ENCODE results near the gene MX2.

DNA sequence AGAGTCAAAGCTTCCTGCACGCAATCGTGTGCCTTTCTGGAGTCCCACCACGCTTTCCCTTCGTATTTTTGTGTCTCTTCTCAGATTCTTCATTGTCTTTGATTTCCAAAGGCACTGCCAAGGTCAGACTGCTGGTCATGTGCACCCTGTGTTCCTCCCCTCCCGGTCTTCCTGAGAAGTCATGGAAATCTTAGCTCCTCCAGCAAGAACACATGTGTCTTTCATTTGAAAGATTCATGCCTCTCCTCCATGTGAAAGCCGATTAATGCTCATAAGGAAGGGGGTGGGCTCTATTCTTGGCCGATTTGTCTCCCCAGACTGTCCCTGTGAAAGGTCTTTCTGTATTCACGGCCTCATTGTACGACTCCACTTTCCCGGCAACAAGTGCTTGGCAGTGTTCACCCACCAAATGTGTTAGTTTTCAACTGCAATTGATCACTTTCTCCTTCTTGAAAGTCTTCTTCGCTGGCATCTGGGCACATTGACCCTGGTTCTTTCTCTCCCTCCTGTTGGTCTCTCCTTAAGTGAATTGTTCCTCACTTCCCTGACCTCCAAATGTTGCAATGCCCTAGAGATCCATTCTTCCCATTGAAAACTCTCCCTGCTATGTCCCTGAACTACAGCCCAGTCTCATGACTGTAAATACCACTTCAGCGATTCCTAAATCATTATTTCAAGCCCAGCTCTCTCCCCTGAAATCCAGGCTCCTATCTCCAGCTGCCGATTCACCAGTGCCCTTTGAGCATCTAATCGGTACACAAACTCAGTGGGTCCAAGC is 25.4 kb downstream of the MX2 start:
- TF ChIP-seq, protein P1, sequence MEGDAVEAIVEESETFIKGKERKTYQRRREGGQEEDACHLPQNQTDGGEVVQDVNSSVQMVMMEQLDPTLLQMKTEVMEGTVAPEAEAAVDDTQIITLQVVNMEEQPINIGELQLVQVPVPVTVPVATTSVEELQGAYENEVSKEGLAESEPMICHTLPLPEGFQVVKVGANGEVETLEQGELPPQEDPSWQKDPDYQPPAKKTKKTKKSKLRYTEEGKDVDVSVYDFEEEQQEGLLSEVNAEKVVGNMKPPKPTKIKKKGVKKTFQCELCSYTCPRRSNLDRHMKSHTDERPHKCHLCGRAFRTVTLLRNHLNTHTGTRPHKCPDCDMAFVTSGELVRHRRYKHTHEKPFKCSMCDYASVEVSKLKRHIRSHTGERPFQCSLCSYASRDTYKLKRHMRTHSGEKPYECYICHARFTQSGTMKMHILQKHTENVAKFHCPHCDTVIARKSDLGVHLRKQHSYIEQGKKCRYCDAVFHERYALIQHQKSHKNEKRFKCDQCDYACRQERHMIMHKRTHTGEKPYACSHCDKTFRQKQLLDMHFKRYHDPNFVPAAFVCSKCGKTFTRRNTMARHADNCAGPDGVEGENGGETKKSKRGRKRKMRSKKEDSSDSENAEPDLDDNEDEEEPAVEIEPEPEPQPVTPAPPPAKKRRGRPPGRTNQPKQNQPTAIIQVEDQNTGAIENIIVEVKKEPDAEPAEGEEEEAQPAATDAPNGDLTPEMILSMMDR (IDR thresholded peaks at IDR 0.05; ENCODE audit: low read depth, low read length, poor library complexity, severe bottlenecking), result no peak
- TF ChIP-seq EZH2phosphoT487 (IDR thresholded peaks at IDR 0.05; ENCODE audit: borderline replicate concordance, low read length), result no peak

Data from DOHH2 (cell line).